Endodermal cell (in vitro differentiated cells): Measurements from ENCODE around the gene TTYH2. TPM values are rescaled to one million over a fixed set of nuclear protein-coding genes. Genes with fewer than 3 reads are reported as not detected.

ENCODE experiments used
- DNase-seq: peaks from one replicate; pipeline ENCODE4 v3.0.0-alpha.2; 2017
- H3K27ac ChIP-seq: 2 replicates; pipeline ENCODE4 v1.5.1; 2013; ENCODE audit warnings: mild to moderate bottlenecking, low read depth, low read length, moderate library complexity
- H3K27me3 ChIP-seq: 2 replicates; pipeline ENCODE4 v1.6.1; 2013; ENCODE audit warnings: mild to moderate bottlenecking, low read length, moderate library complexity; ENCODE audit not compliant: insufficient read depth, control insufficient read depth, poor library complexity, severe bottlenecking
- H3K36me3 ChIP-seq: 2 replicates; pipeline ENCODE4 v1.7.0; 2013; ENCODE audit warnings: mild to moderate bottlenecking, low read length, moderate library complexity; ENCODE audit not compliant: control insufficient read depth, insufficient read depth
- H3K4me1 ChIP-seq: one replicate; pipeline ENCODE4 v1.7.0; 2013; ENCODE audit warnings: low read length; ENCODE audit not compliant: control insufficient read depth, insufficient read depth
- H3K4me3 ChIP-seq: 2 replicates; pipeline ENCODE4 v1.5.1; 2013; ENCODE audit warnings: mild to moderate bottlenecking, low read length, moderate library complexity
- H3K9ac ChIP-seq: 2 replicates; pipeline ENCODE4 v1.6.1; 2013; ENCODE audit warnings: mild to moderate bottlenecking, low read length, moderate library complexity; ENCODE audit not compliant: poor library complexity, severe bottlenecking; ENCODE audit errors: extremely low read depth
- H3K9me3 ChIP-seq: 2 replicates; pipeline ENCODE4 v1.6.1; 2013; ENCODE audit warnings: mild to moderate bottlenecking, low read length, moderate library complexity; ENCODE audit not compliant: control insufficient read depth
- H3K27ac Mint-ChIP-seq: 2 replicates; pipeline ENCODE4 v1.8.0; 2020; ENCODE audit warnings: mixed read lengths
- H3K27me3 Mint-ChIP-seq: 2 replicates; pipeline ENCODE4 v1.8.0; 2021; ENCODE audit warnings: mild to moderate bottlenecking, mixed read lengths; ENCODE audit not compliant: insufficient read depth
- H3K36me3 Mint-ChIP-seq: 2 replicates; pipeline ENCODE4 v1.8.0; 2020; ENCODE audit warnings: low read depth, mixed read lengths
- H3K4me1 Mint-ChIP-seq: 2 replicates; pipeline ENCODE4 v1.8.0; 2020; ENCODE audit warnings: mixed read lengths
- H3K4me3 Mint-ChIP-seq: 2 replicates; pipeline ENCODE4 v1.8.0; 2020; ENCODE audit warnings: mild to moderate bottlenecking, moderate library complexity, mixed read lengths
- H3K9me3 Mint-ChIP-seq: 2 replicates; pipeline ENCODE4 v1.8.0; 2020; ENCODE audit warnings: mild to moderate bottlenecking, mixed read lengths
- WGBS, 2 experiments: methylation state at CpG; one replicate each; pipeline versions ENCODE4 v1.1.5 to v1.1.7; 2013; ENCODE audit warnings: missing lambda C conversion rate in 2 of 2, mixed read lengths in 1 of 2; ENCODE audit not compliant: insufficient coverage in 1 of 2, insufficient read length in 1 of 2; 5-methylcytosine and 5-hydroxymethylcytosine counted together
- total RNA-seq, 2 donors: library from RNA; stranded (reverse); fragmentation: NEBNext Ultra II Directional in 1 of 2; extraction: Animal tissue kit (Norgen Biotek cat#: 25700) in 1 of 2; gene quantifications; 2 replicates in 1 of 2; 3 replicates in 1 of 2; pipeline ENCODE4 v1.2.1, GENCODE V29; 2021
- TF ChIP-seq, protein P1 (sequence below): fragments of 200-600 bp; sonication (generic); conservative IDR thresholded peaks from 2 replicates; pipeline ENCODE4 v1.5.0; 2021; ENCODE audit warnings: antibody characterized with exemption, mild to moderate bottlenecking

Gene TTYH2
- total RNA-seq, 2 donors from 2014 or later: 1.2 to 1.6 TPM

- Mint-ChIP-seq H3K36me3 (no peaks in the 10 kb centered on the region), H3K27ac (no peak overlapping the region), H3K9me3 (no peaks in the 10 kb centered on the region), H3K4me3 (no peak overlapping the region), H3K4me1 (peaks cover under 1% of the 10 kb centered on the region), H3K27me3 (peaks cover 7% of the 10 kb centered on the region)
- TF ChIP-seq, protein P1, sequence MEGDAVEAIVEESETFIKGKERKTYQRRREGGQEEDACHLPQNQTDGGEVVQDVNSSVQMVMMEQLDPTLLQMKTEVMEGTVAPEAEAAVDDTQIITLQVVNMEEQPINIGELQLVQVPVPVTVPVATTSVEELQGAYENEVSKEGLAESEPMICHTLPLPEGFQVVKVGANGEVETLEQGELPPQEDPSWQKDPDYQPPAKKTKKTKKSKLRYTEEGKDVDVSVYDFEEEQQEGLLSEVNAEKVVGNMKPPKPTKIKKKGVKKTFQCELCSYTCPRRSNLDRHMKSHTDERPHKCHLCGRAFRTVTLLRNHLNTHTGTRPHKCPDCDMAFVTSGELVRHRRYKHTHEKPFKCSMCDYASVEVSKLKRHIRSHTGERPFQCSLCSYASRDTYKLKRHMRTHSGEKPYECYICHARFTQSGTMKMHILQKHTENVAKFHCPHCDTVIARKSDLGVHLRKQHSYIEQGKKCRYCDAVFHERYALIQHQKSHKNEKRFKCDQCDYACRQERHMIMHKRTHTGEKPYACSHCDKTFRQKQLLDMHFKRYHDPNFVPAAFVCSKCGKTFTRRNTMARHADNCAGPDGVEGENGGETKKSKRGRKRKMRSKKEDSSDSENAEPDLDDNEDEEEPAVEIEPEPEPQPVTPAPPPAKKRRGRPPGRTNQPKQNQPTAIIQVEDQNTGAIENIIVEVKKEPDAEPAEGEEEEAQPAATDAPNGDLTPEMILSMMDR: no peak
- no peak for DNase-seq
- Histone ChIP-seq H3K27me3 (no peaks in the 10 kb centered on the region), H3K27ac (no peak overlapping the region), H3K36me3 (no peaks in the 10 kb centered on the region), H3K9ac (no peak overlapping the region), H3K4me3 (no peak overlapping the region), H3K9me3 (no peaks in the 10 kb centered on the region), H3K4me1 (no peaks in the 10 kb centered on the region)
- 82 to 83% methylated on average over 4 to 5 of the region's 5 CpGs for WGBS, 2 experiments
Observed at GRCh38 chr17:74304184-74304583, 90.8 kb downstream of the TTYH2 start.

DNA sequence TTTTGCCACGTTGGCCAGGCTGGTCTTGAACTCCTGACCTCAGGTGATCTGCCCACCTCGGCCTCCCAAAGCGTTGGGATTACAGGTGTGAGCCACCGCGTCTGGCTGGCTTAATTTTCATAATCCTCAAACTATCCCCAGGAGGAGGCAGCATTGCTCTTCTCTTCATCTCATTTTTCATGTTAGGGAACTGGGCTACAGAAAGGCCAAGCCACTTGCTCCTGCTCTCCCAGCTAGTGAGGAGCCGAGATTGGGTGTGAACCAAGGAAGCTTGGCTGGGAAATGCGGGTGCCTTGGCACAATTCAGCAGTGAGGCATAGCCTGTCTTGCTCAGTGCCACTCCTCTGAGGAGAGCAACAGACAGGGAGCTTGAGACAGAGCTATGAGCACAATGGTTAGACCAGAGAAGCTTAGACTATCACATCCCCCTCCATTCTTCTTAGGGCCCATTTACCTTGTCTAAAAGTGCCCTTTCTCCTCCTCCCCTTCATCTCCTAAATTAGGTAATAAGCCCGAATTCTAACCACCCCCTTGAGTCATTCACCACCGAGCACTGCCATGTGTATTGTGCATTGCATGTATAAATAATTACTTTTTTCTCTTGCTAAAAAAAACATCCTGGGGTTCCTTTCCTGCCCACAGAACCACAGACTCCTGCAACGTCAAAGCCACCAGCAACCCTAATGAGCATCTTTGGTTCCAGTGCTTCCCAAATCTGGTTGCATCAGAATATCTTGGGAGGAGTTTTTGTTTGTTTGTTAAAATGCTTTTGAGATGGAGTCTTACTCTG, 92.7 kb downstream of the TTYH2 start:
- peak; percentile 66 for DNase-seq
- Histone ChIP-seq H3K36me3 (no peaks in the 10 kb centered on the region), H3K27me3 (no peaks in the 10 kb centered on the region), H3K4me3 (no peak overlapping the region), H3K27ac (no peak overlapping the region), H3K4me1 (no peaks in the 10 kb centered on the region), H3K9me3 (no peaks in the 10 kb centered on the region), H3K9ac (no peak overlapping the region)
- peaks cover under 1% of the 10 kb centered on the region for H3K9me3 Mint-ChIP-seq
- H3K4me3 Mint-ChIP-seq: no peak overlapping the region
- WGBS, 2 experiments: 82 to 85% methylated on average over 6 to 8 of the region's 10 CpGs
- H3K4me1 Mint-ChIP-seq: peaks cover 8% of the 10 kb centered on the region
- no peak overlapping the region for H3K27ac Mint-ChIP-seq
- H3K36me3 Mint-ChIP-seq: no peaks in the 10 kb centered on the region
- TF ChIP-seq, protein P1: peak; percentile 55
- H3K27me3 Mint-ChIP-seq: peaks cover under 1% of the 10 kb centered on the region

- DNase-seq: no peak
- WGBS, 2 experiments: 91 to 95% methylated on average over 15 of the region's 15 CpGs
- Histone ChIP-seq H3K9ac (no peak overlapping the region), H3K27ac (no peak overlapping the region), H3K4me1 (no peaks in the 10 kb centered on the region), H3K27me3 (no peaks in the 10 kb centered on the region), H3K9me3 (peaks cover 4% of the 10 kb centered on the region), H3K36me3 (no peaks in the 10 kb centered on the region), H3K4me3 (no peak overlapping the region)
- no peak overlapping the region for H3K4me3 Mint-ChIP-seq
- H3K4me1 Mint-ChIP-seq: peaks cover 8% of the 10 kb centered on the region
- peaks cover 16% of the 10 kb centered on the region for H3K9me3 Mint-ChIP-seq
- TF ChIP-seq, protein P1: no peak
- peaks cover 11% of the 10 kb centered on the region for H3K27me3 Mint-ChIP-seq
- H3K27ac Mint-ChIP-seq: no peak overlapping the region
- H3K36me3 Mint-ChIP-seq: no peaks in the 10 kb centered on the region
Observed at GRCh38 chr17:74307984-74308773, 94.8 kb downstream of the TTYH2 start.
